AML-193 (cell line): ENCODE data around the gene FAM120A.

ENCODE experiments used
- DNase-seq, 2 experiments: peaks; one replicate each; lab custom pipeline; 2025; lab: John Stamatoyannopoulos, UW

The FAM120A gene

DNA sequence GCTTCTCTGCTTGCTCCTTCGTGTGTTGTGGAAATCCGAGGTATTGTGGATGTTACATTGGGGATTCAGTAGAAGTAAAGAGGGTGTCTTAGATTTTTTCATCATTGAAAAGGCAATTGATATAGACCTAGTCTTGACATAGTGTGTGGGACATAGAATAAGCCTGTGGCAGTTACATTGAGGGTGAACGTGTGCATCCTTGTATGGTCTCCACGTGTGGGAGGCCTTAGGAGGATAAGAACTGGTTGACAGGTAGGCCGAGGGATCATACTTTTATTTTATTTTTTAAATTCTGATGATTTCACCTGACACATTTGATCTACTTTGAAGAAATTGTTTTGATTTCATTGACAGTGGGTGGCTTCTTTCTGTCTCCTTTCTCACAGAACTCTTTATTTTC is 18.9 kb downstream of the FAM120A start:
- DNase-seq: no peak

DNA sequence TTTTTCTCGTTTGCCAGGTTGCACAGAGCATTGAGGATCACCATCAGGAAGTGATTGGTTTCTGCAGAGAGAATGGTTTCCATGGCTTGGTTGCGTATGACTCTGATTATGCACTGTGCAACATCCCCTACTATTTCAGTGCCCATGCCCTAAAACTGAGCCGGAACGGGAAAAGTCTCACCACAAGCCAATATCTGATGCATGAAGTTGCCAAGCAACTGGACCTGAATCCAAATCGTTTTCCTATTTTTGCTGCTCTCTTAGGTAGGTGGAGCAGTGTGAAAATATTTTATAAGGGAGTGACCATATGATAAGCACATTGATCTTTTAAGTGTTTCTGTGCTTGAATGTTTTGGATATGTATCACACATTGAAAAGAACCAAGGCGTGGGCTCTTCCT is 19.6 kb downstream of the FAM120A start:
- no peak for DNase-seq

DNA sequence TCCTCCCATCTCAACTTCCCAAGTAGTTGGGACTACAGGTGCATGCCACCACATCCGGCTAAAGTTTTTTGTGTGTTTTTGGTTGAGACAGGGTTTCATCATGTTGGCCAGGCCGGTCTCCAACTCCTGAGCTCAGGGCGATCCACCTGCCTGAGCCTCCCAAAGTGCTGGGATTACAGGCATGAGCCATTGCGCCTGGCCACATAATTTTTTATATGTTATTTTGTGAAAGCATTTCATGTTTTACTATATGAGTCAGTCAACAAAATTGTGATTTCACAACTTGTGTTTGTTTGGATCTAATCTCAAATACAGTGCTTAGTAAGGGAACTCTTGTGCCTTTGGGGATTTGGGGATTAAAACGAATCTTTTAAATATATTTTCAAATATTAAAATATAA is 21.9 kb downstream of the FAM120A start:
- no peak for DNase-seq

DNA sequence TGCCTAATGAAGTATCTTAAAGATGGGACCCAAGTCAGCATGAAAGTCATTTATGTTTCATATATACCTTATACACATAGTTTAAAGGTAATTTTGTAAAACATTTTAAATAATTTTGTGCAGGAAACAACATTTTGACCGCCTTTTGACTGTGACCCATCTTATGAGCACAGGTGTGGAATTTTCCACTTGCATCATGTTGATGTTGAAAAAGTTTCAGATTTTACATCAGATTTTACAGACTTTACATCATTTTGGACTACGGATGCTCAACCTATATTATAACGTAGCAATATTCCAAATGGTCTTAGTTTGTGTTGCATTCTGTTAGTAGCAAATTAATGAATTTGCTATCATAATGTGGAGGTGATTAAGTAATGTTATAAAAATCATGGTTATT is 23.6 kb downstream of the FAM120A start:
- no peak for DNase-seq

DNA sequence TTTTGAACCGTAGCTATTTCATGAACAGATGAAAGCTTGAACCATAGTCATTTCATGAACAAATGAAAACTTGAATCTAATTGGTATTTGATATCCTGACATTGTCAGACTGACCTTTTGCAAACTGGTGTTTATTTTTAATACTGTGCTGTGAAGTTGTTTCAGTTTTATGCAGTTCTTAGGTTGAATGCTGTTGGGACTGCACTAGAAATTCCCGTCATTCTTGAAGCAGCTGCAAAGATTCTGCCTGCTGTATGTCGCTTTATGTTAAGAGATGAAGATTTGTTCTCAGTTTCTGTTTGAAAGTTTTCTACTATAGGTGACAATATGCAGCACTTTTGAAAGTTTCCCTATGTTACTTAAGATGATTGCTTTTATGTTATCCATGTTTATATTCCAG is 24.4 kb downstream of the FAM120A start:
- DNase-seq: no peak

DNA sequence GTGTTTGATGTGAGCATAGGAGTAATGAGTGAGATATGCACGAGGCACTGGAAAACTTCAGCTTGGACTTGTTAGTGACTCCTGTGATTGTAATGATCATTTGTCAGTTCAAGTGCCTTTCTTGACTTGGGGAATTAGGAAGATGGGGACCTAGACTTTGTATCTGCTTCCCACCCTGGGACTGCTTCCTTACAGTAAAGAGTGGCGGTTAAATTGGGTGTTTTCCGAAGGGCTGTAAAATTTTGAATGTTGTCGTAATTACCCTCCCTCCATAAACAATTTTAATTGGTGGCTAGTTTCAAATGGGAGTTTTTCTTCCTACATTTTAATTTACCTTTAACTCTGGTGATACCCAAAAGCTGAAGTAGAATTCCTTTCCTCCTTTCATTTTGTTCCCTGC is 25.4 kb downstream of the FAM120A start:
- no peak for DNase-seq

DNA sequence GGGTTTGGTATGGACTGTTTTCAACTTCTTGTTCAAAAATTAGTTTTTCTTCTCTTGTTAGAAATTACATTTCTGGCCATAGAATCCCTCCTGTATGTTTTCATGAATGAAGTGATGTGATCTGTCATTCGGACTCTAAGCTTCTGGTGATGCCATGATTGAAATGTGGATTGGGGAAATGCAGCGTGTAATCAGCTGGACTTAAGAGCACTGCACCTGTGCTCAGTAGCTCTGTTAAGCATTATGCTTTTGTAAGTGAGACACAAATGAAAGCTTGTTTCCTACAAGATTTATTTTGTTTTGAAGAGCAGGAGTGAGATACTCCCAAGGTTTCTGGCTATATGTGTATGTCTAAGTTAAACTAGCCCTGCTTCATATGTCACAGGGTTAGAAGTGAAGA is 25.9 kb downstream of the FAM120A start:
- no peak for DNase-seq

DNA sequence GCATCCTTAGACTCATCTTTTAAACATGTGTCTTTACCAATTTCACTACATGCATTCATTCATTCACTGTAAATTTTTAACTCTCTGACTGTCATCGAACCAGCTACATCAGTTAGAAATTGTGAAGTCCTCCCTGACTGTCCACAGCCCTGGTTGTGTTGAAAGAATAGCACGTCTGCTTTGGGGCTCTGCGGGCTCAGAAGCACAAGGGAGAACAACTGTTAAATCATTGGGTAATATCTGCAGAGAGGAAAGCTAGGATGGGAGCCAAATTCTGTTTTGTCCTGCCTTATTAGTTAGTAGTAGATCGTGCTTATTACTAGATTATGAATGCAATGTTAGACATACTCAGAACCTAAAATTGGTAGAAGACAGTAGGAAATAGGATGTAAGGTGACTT is 28.2 kb downstream of the FAM120A start:
- no peak for DNase-seq

DNA sequence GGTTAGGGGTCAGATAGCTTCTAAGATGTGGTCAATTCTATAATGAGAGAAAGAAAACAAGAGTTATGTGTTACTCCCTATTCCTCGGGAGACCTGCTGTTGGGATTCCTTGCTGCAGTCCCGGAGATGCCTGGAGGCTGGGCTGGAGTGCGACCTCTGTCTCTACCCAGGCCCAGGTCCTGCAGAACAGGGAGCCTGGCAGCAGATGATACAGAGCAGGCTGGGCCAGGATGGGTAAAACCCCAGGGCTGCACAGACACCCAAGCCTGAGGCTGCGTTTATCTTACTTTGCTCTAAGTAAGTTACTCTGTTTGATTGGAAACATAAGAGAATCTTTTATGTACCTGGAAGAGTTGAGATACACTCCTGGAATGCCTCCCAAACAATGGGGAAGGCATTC is 28.8 kb downstream of the FAM120A start:
- DNase-seq: no peak

DNA sequence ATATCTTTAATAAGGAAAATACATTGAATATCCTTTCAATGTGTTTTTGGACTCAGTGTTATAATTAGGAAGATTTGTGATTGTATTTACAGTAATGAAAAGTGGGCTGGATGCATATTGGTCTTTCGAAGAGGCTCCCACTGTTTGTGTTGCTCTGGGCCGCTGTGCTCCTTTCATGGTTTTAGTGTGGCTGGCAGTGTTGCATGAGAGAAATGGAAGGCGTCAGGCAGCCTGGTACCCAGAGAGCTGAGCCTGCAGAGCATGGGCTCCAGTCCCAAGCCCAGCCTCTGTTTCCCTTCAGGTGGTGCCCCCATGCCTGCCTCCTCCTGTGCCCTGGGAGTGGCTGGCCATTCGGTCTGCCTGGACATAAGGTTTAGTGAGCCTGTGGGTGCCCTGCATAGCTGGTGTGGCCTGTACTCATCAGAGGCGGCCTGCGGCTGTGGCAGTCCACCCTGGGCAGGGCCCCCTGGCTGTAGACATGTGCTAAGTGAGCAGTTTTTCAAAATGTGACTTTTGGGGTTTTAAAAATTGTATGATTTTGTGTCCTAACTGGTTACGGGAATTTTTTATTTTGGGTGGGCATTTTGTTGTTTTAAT is 29.3 kb downstream of the FAM120A start:
- DNase-seq: no peak

DNA sequence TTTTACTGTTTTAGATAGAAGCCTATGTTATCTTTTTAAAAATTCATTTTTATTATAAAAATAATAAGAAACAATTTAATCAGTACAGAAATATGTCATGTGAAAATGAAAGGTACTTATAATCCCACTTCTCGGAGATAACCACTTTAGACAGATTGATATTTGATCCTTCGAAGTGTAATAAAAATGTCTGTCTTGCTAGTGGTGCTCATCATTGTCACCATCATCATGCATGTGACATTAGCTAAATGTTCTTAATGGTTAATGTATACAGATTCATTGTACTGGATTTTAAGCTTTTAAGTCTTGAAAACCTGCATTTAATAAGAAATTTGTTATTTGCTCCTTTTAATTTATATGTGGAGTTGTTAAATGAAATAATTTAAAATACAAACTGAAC is 32.0 kb downstream of the FAM120A start:
- no peak for DNase-seq

DNA sequence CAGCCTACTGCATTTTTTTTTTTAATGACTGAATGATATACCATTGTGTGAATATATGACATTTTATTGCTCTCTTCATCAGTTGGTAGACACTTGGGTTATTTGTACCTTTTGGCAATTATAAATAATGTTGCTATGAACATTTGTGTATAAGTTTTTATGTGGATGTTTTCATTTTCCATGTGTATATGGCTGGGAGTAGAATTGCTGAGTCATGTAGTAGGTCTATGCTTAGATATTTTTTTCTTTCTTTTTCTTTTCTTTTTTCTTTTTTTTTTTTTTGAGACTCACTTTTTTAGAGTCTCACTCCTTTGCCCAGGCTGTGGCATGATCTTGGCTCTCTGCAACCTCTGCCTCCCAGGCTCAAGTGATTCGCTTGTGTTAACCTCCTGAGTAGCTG is 34.8 kb downstream of the FAM120A start:
- no peak for DNase-seq

DNA sequence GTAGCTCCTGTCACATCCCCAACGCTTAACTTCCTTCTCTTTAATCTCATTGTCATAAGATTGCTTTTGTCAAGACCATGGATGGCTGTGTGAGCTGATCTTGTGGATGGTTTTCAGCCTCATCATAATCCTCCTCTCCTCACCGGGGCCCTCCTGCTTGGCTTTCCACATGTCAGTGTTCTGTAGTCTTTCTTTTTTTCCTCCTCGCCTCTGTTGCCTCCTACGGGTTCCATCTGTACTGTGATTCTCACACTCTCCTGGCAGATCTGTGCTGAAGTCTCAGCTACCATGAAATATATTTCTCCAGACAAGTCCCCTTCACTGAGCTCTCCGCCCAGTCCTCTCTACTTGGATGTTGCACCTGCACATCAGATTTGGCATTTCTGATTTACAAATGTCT is 36.8 kb downstream of the FAM120A start:
- no peak for DNase-seq

DNA sequence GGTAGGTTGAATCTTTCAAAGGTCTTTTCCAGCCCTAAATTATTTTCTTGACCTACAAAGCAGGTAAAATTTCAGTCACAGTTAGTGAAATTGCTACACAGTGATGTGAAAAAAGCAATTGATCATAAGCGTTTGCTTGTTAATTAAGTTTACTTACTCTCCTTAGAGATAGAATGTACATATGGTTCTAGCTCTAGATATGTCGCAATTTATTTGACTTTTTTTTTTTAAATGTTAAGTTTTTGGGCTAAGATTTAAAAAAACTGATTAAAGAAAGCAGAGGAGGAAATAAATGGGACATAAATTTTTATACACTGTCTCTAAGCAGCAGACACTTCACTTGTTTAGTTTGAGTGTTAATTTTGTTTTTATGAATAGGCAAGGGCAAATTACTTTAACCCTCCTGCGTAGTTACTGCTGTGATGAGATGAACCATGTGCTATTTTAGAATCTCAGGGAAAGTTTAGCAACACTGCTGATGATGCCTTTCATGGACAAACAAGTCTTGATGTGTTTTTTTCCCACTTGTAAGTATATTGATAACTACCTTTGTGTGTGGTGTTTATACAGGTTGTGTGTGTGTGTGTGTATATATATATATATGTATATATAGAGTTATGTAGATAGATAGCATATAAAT is 40.2 kb downstream of the FAM120A start:
- no peak for DNase-seq

DNA sequence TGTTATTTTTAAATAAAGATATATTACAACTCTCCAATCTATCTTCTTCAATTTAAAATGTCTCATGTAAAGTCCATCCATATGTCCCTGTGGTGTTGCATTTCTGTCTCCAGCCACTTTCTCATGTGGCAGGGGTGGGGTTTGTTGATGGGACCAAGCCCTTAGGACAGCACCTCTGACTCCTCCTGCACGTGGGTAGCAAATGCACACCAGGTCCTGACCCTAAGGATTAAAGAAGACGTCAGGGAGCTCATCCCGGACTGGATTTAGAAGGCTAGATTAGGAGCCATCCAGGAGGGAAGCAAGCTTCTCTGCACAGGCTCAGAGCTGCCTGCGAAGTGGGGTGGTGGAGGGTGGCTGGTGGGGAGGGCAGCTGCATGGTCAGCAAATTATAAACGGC is 40.8 kb downstream of the FAM120A start:
- DNase-seq: no peak

DNA sequence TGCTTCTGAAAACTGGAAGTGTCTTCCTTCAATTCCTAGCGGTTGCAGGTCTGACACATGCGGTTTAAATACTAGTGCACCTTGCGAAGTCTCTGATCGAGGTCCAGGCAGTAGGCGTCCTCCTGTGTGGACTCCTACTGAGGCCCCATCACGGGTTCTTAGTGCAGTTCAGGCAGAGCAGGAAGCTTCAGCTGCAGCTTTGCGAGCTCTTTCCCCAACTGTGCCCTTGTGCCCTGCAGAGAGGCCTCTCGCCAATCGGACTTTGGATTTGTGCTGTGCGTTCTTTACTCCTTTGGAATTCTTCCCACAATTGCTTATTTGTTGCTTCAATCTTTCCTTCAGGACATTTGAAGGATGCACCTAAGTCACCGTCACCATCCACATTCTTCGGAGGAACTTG is 42.5 kb downstream of the FAM120A start:
- no peak for DNase-seq

DNA sequence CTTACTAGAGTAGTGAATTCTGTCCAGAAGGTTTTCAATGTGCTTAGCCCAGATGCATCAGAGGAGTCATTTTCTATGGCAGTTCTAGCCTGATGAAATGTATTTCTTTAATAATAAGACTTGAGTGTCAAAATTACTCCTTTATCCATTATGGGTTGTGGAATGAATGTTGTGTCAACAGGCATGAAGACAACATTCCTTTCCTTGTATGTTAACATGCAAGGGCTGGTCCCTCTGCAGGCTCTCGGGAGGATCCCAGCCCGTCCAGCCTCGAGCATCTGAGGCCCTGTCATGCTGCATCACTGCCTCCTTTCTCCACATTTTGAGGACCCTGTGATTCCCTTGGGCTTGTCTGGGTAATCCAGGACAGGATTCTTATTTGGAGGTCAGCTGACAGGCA is 44.8 kb downstream of the FAM120A start:
- no peak for DNase-seq

DNA sequence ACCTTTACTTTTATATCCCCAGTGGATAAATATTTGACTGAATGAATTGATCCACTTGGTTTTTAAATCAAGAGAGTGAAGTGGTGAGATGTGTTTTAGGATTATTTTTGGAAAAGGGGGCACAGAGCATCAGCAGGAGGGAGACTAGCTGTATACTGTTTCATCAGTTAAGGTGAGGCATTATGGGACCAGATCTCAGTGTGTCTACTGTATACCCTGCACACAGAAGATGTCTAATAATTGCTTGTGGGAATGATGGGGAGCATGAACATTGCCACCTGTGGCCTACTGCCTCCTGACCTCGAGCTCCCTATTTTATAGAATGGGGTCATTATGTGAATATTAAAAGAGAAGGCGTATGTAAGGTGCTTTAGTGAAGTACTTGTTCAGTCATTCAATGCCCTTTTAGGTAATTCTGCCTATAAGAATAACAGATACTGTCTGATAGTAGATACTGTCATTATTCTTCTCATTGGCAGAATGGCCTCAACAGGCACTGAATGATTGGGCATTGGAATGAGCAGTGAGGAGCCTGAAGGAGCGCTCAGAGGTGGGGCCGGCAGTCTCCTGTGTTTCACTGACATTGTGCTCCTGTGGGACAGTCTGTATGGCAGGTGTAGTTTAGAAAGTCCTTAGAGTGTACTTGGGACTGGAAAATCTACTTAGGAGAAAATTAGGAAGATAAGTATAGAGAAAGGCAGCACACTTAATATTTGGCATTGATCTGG is 49.2 kb downstream of the FAM120A start:
- DNase-seq: no peak

DNA sequence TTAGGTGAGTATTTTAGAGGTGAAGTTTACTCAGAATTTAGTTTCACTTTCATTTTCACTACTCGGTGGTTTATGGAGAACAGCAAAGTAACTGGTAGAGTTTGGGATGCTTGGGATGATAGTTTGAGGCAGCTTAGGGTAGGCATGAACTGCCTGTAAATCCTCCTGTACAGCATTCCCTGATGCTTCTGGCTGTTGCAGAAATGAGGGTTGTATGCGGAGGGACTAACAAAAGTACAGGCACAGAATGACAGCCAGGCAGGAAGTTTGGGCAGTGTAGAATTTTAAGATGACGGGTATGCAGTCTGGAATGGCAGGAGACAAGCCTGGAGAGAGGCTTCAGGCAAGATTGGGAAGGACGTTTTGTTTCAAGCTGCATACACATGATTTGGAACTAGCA is 49.9 kb downstream of the FAM120A start:
- no peak for DNase-seq

DNA sequence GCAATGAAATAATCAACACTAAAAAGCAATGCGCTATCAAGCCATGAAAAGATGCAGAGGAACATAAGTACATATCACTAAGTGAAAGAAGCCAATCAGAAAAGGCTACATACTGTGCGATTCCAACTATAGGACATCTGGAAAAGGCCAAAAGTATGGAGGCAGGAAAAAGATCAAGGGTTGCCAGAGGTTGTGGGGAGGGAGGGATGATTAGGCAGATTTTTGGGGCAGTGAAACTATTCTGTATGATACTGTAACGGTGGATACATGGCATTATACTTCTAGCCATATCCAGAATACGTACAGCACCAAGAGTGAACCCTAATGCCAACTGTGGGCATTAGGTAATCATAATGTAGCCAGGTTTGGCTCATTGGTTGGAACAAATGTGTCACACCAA is 51.9 kb downstream of the FAM120A start:
- DNase-seq: no peak

DNA sequence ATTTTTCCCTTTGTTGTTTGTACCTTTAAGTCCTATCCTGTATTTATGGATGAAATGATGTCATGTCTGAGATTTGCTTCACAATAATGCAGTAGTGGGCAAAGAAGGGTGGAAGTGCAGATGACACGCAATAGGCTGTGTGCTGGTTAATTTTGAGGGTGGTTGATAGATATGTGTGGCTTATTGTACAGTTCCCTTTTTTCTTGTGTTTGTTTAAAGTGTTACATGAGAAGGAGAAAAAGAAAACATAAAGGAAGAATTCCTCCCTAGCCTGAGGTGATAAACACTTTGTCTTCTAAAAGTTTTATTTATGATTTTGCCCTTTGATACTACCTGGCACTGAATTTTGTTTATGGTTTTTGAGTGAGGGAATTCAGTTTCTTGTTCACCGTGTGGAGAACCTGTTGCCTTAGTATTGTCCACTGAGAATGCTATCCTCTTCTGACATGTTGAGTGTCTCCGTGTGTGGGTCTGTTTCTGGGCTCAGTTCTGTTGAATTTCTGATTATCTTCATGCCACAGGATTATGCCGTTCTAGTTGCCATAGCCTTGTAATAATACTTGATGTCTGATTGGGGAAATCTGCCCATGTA is 54.2 kb downstream of the FAM120A start:
- DNase-seq: peak; percentile 13 to 27

DNA sequence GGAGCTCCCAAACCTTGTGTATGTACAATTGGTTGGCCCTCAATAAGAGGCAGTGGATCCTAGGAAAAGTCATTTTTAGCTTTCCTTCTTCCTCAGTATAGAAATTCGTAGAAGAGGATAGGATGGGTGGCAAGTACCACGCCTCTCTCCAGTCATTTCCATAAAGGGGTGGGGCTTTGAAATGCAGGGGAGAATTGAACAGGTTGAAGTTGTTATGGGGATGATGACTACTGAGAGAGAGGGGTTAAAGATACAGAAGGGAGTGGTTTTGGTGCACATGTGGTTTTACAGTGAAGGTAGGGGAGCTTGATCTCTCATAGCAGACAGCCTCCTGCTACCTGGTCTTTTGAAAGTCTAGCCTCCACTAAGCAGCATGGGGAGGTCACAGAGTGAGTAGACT is 56.3 kb downstream of the FAM120A start:
- no peak for DNase-seq

DNA sequence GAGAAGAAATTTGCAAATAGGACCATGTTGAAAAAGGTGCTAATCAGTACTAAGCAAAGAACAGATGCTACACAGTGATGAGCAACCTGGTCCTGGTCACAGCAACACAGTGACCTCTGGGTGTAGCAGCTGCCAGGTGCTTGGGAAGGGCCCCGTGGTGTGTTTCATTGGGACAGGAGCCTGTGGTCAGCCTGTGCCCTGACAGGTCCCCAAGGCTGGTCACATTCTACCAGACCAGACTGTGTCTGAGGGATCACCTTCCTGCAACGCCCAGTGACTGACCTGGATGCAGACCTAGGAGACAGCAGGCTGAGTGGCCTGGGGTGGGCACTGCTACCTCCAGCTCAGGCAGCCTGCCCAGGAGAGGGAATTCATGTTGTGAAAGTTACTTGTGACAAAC is 56.7 kb downstream of the FAM120A start:
- DNase-seq: no peak
